ENCODE measurements around the gene CYSLTR2.

The CYSLTR2 gene

GRCh38 chr13:48653472-48653939 lies at the start of gene CYSLTR2:
CYSLTR2 (plus strand) TSS chr13:48653929; CDS start chr13:48706818, 52,889 bp downstream.
- no peak for DNase-seq

GRCh38 chr13:48615049-48615448 lies 38.7 kb upstream of the CYSLTR2 start:
- DNase-seq = no peak

- no peak for DNase-seq
Observed at GRCh38 chr13:48618937-48619336, 34.8 kb upstream of the CYSLTR2 start.

- DNase-seq = no peak
Observed at GRCh38 chr13:48621056-48621455, 32.7 kb upstream of the CYSLTR2 start.

GRCh38 chr13:48624016-48624415 lies 29.7 kb upstream of the CYSLTR2 start:
- DNase-seq = no peak

- no peak for DNase-seq
Observed at GRCh38 chr13:48624858-48625257, 28.9 kb upstream of the CYSLTR2 start.

- no peak for DNase-seq
Observed at GRCh38 chr13:48625413-48626076, 28.2 kb upstream of the CYSLTR2 start.

- no peak for DNase-seq
Observed at GRCh38 chr13:48626077-48626449, 27.7 kb upstream of the CYSLTR2 start.

- DNase-seq = no peak
Observed at GRCh38 chr13:48626726-48627451, 26.8 kb upstream of the CYSLTR2 start.

- no peak for DNase-seq
Observed at GRCh38 chr13:48629277-48629676, 24.5 kb upstream of the CYSLTR2 start.

- no peak for DNase-seq
Observed at GRCh38 chr13:48630291-48630690, 23.4 kb upstream of the CYSLTR2 start.

GRCh38 chr13:48630773-48631172 lies 23.0 kb upstream of the CYSLTR2 start:
- no peak for DNase-seq

GRCh38 chr13:48631441-48631840 lies 22.3 kb upstream of the CYSLTR2 start:
- no peak for DNase-seq

GRCh38 chr13:48633700-48634099 lies 20.0 kb upstream of the CYSLTR2 start:
- DNase-seq = no peak

- no peak for DNase-seq
Observed at GRCh38 chr13:48634636-48635035, 19.1 kb upstream of the CYSLTR2 start.

- DNase-seq = no peak
Observed at GRCh38 chr13:48635478-48635877, 18.3 kb upstream of the CYSLTR2 start.

- no peak for DNase-seq
Observed at GRCh38 chr13:48636550-48636949, 17.2 kb upstream of the CYSLTR2 start.

GRCh38 chr13:48637601-48638000 lies 16.1 kb upstream of the CYSLTR2 start:
- DNase-seq = no peak

- DNase-seq = no peak
Observed at GRCh38 chr13:48640767-48641166, 13.0 kb upstream of the CYSLTR2 start.

GRCh38 chr13:48641404-48641803 lies 12.3 kb upstream of the CYSLTR2 start:
- no peak for DNase-seq

- DNase-seq = no peak
Observed at GRCh38 chr13:48642061-48642460, 11.7 kb upstream of the CYSLTR2 start.

- no peak for DNase-seq
Observed at GRCh38 chr13:48643159-48643558, 10.6 kb upstream of the CYSLTR2 start.

GRCh38 chr13:48644141-48644540 lies 9.6 kb upstream of the CYSLTR2 start:
- DNase-seq = no peak

- DNase-seq = no peak
Observed at GRCh38 chr13:48644951-48645350, 8.8 kb upstream of the CYSLTR2 start.

- DNase-seq = no peak
Observed at GRCh38 chr13:48645845-48646244, 7.9 kb upstream of the CYSLTR2 start.
